GM19099 (cell line): ENCODE results near the gene PAK6.

Source experiments
- POLR2A ChIP-seq: IDR thresholded peaks from 3 replicates; pipeline ENCODE4 v1.6.1; 2011; ENCODE audit warnings: low read depth; ENCODE audit not compliant: insufficient read length; ENCODE audit errors: extremely low read depth

PAK6 gene

GRCh38 chr15:40313531-40314398 lies 74.9 kb downstream of the PAK6 start:
- TF ChIP-seq POLR2A, result no peak

GRCh38 chr15:40314723-40315276 lies 75.9 kb downstream of the PAK6 start:
- TF ChIP-seq POLR2A, result no peak

GRCh38 chr15:40316931-40317330 lies 78.1 kb downstream of the PAK6 start:
- no peak for TF ChIP-seq POLR2A

GRCh38 chr15:40317580-40317979 lies 78.7 kb downstream of the PAK6 start:
- TF ChIP-seq POLR2A, result no peak

- TF ChIP-seq POLR2A, result no peak
These were observed 81.5 kb downstream of the PAK6 start for GRCh38 chr15:40320409-40320808.

GRCh38 chr15:40320931-40321371 lies 82.1 kb downstream of the PAK6 start:
- TF ChIP-seq POLR2A, result no peak

GRCh38 chr15:40322531-40323238 lies 83.8 kb downstream of the PAK6 start:
- TF ChIP-seq POLR2A, result no peak

- peak; percentile 41 for TF ChIP-seq POLR2A
These were observed 84.5 kb downstream of the PAK6 start, which contains the start of gene INAFM2 for GRCh38 chr15:40323239-40323952. Gene INAFM2, plus strand, starts transcription at chr15:40323692. Its CDS starts 364 bp downstream, at chr15:40324056.

GRCh38 chr15:40323953-40324937 lies 85.4 kb downstream of the PAK6 start:
- TF ChIP-seq POLR2A, result no peak

GRCh38 chr15:40325188-40325587 lies 86.3 kb downstream of the PAK6 start:
- TF ChIP-seq POLR2A, result no peak

- no peak for TF ChIP-seq POLR2A
These were observed 86.8 kb downstream of the PAK6 start for GRCh38 chr15:40325700-40326099.
